HEK293 (cell line): Measurements from ENCODE around the gene UBE4B.

Experiments used
- CTCF ChIA-PET: fragments of 350-600 bp; formaldehyde crosslinking; extraction: SDS; loops from one replicate; lab custom pipeline; 2021; ENCODE audit warnings: antibody characterized with exemption; lab: Yijun Ruan, JAX
- POLR2A ChIA-PET: fragments of 300-600 bp; formaldehyde crosslinking; extraction: SDS; loops from one replicate; lab custom pipeline; 2020; ENCODE audit warnings: antibody characterized with exemption, inconsistent platforms; lab: Yijun Ruan, JAX
- H3K27ac ChIP-seq: fragments of 200-500 bp; sonication (Bioruptor generic); 2 replicates; pipeline ENCODE4 v1.5.1; 2014; ENCODE audit warnings: low read depth, low read length, control low read depth, inconsistent platforms; ENCODE audit errors: extremely low read depth
- H3K36me3 ChIP-seq, 2 experiments: fragments of 200-500 bp in 1 of 2; sonication (Bioruptor generic) in 1 of 2; 1 replicate in 1 of 2; 2 replicates in 1 of 2; pipeline ENCODE4 v1.5.1; 2014 to 2017; ENCODE audit warnings: inconsistent platforms in 2 of 2, low read length in 2 of 2; ENCODE audit not compliant: control insufficient read depth in 2 of 2, insufficient read depth in 1 of 2
- H3K4me1 ChIP-seq: fragments of 200-500 bp; sonication (Bioruptor generic); 2 replicates; pipeline ENCODE4 v1.5.1; 2014; ENCODE audit warnings: mild to moderate bottlenecking, low read length, inconsistent platforms; ENCODE audit not compliant: control insufficient read depth, insufficient read depth
- H3K4me3 ChIP-seq: 2 replicates; pipeline ENCODE4 v1.5.1; 2011; ENCODE audit warnings: low read depth, mild to moderate bottlenecking, control low read depth, low read length, moderate library complexity
- H3K9me3 ChIP-seq: fragments of 200-500 bp; sonication (Bioruptor generic); 2 replicates; pipeline ENCODE4 v1.5.1; 2014; ENCODE audit warnings: low read depth, low read length, inconsistent platforms; ENCODE audit not compliant: control insufficient read depth, insufficient read depth
- BCL11B ChIP-seq: fragments of 450-650 bp; formaldehyde crosslinking; IDR thresholded peaks from 2 replicates; pipeline ENCODE4 v1.5.1; 2016; ENCODE audit warnings: low read depth, missing biosample characterization, missing genetic modification characterization
- SALL2 ChIP-seq: fragments of 450-650 bp; formaldehyde crosslinking; IDR thresholded peaks from 2 replicates; pipeline ENCODE4 v1.5.0; 2017; ENCODE audit warnings: missing biosample characterization, mild to moderate bottlenecking, missing genetic modification characterization, borderline replicate concordance
- SCRT2 ChIP-seq: fragments of 450-650 bp; formaldehyde crosslinking; IDR thresholded peaks from 2 replicates; pipeline ENCODE4 v1.5.1; 2016; ENCODE audit warnings: missing biosample characterization, missing genetic modification characterization
- TCF7L2 ChIP-seq: IDR thresholded peaks from 2 replicates; pipeline ENCODE4 v1.6.1; 2011; ENCODE audit warnings: low read depth, mild to moderate bottlenecking, inconsistent platforms, low read length, moderate library complexity, borderline replicate concordance
- YY2 ChIP-seq: fragments of 450-650 bp; formaldehyde crosslinking; IDR thresholded peaks from 2 replicates; pipeline ENCODE4 v1.5.1; 2016; ENCODE audit warnings: missing biosample characterization, missing genetic modification characterization
- ZBTB21 ChIP-seq: fragments of 450-650 bp; formaldehyde crosslinking; IDR thresholded peaks from 2 replicates; pipeline ENCODE4 v1.5.1; 2017; ENCODE audit warnings: missing biosample characterization, missing genetic modification characterization
- ZFP3 ChIP-seq: fragments of 450-650 bp; formaldehyde crosslinking; IDR thresholded peaks from 2 replicates; pipeline ENCODE4 v1.5.1; 2016; ENCODE audit warnings: low read depth, missing biosample characterization, missing genetic modification characterization
- ZNF114 ChIP-seq: fragments of 450-650 bp; formaldehyde crosslinking; IDR thresholded peaks from 2 replicates; pipeline ENCODE4 v1.5.0; 2017; ENCODE audit warnings: missing biosample characterization, missing genetic modification characterization
- ZNF157 ChIP-seq: fragments of 450-650 bp; formaldehyde crosslinking; IDR thresholded peaks from 2 replicates; pipeline ENCODE4 v1.5.1; 2016; ENCODE audit warnings: missing biosample characterization, missing genetic modification characterization
- ZNF16 ChIP-seq: fragments of 450-650 bp; formaldehyde crosslinking; IDR thresholded peaks from 2 replicates; pipeline ENCODE4 v1.5.1; 2016; ENCODE audit warnings: low read depth, missing biosample characterization, missing genetic modification characterization
- ZNF214 ChIP-seq: fragments of 450-650 bp; formaldehyde crosslinking; IDR thresholded peaks from 2 replicates; pipeline ENCODE4 v1.5.1; 2017; ENCODE audit warnings: missing biosample characterization, mild to moderate bottlenecking, missing genetic modification characterization, borderline replicate concordance
- ZNF324 ChIP-seq: fragments of 450-650 bp; formaldehyde crosslinking; IDR thresholded peaks from 2 replicates; pipeline ENCODE4 v1.5.1; 2016; ENCODE audit warnings: missing biosample characterization, missing genetic modification characterization
- ZNF335 ChIP-seq: fragments of 450-650 bp; formaldehyde crosslinking; conservative IDR thresholded peaks from 2 replicates; pipeline ENCODE4 v1.5.1; 2016; ENCODE audit warnings: missing biosample characterization, missing genetic modification characterization
- ZNF391 ChIP-seq: fragments of 450-650 bp; formaldehyde crosslinking; IDR thresholded peaks from 2 replicates; pipeline ENCODE4 v1.5.1; 2016; ENCODE audit warnings: low read depth, missing biosample characterization, missing genetic modification characterization, borderline replicate concordance
- ZNF394 ChIP-seq: fragments of 450-650 bp; formaldehyde crosslinking; IDR thresholded peaks from 2 replicates; pipeline ENCODE4 v1.5.1; 2016; ENCODE audit warnings: missing biosample characterization, missing genetic modification characterization, mild to moderate bottlenecking, moderate library complexity, borderline replicate concordance
- ZNF549 ChIP-seq: fragments of 450-650 bp; IDR thresholded peaks from 2 replicates; pipeline ENCODE4 v1.5.1; 2018; ENCODE audit warnings: missing biosample characterization, missing genetic modification characterization, mild to moderate bottlenecking, inconsistent platforms, moderate library complexity
- ZNF558 ChIP-seq: fragments of 450-650 bp; formaldehyde crosslinking; IDR thresholded peaks from 2 replicates; pipeline ENCODE4 v1.5.1; 2016; ENCODE audit warnings: missing biosample characterization, missing genetic modification characterization
- ZNF600 ChIP-seq: fragments of 450-650 bp; formaldehyde crosslinking; IDR thresholded peaks from 2 replicates; pipeline ENCODE4 v1.5.1; 2016; ENCODE audit warnings: missing biosample characterization, missing genetic modification characterization
- ZNF654 ChIP-seq: fragments of 450-650 bp; formaldehyde crosslinking; IDR thresholded peaks from 2 replicates; pipeline ENCODE4 v1.5.1; 2016; ENCODE audit warnings: low read depth, missing biosample characterization, missing genetic modification characterization
- ZNF776 ChIP-seq: fragments of 450-650 bp; formaldehyde crosslinking; IDR thresholded peaks from 2 replicates; pipeline ENCODE4 v1.5.0; 2017; ENCODE audit warnings: missing biosample characterization, missing genetic modification characterization, borderline replicate concordance
- ZNF837 ChIP-seq: fragments of 450-650 bp; formaldehyde crosslinking; IDR thresholded peaks from 2 replicates; pipeline ENCODE4 v1.5.1; 2016; ENCODE audit warnings: missing biosample characterization, missing genetic modification characterization
- TF ChIP-seq, protein P1 (sequence below): fragments of 450-650 bp; IDR thresholded peaks from 2 replicates; pipeline ENCODE4 v1.5.1; 2018; ENCODE audit warnings: missing biosample characterization, missing genetic modification characterization
- TF ChIP-seq, protein P2 (sequence below): fragments of 450-650 bp; formaldehyde crosslinking; IDR thresholded peaks from 2 replicates; pipeline ENCODE4 v1.5.1; 2016; ENCODE audit warnings: missing biosample characterization, missing genetic modification characterization
- TF ChIP-seq, protein P3 (sequence below): fragments of 450-650 bp; formaldehyde crosslinking; IDR thresholded peaks from 2 replicates; pipeline ENCODE4 v1.5.1; 2016; ENCODE audit warnings: missing biosample characterization, missing genetic modification characterization, low read depth
- TF ChIP-seq, protein P4 (sequence below): fragments of 450-650 bp; formaldehyde crosslinking; IDR thresholded peaks from 2 replicates; pipeline ENCODE4 v1.5.0; 2017; ENCODE audit warnings: missing biosample characterization, missing genetic modification characterization, borderline replicate concordance
- TF ChIP-seq, protein P5 (sequence below): fragments of 450-650 bp; formaldehyde crosslinking; IDR thresholded peaks from 2 replicates; pipeline ENCODE4 v1.5.1; 2016; ENCODE audit warnings: missing biosample characterization, missing genetic modification characterization

Gene UBE4B

DNA sequence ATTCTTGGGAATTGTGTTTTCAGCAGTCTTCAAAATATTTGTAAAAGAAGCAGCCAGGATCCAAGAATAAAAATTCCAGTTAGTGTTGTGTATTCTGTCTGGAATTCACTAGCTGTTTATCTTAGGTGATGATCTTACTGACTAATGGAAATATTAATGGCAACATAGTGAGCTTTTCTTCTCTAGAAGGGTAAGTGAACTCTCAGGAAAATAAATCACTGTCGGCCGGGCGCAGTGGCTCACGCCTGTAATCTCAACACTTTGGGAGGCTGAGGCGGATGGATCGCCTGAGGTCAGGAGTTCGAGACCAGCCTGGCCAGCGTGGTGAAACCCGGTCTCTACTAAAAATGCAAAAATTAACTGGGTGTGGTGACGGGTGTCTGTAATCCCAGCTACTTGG is 90.2 kb downstream of the UBE4B start (continued):
- TF ChIP-seq ZNF16 (tag by site-specific recombination) (no peak), ZNF114 (tag by site-specific recombination) (no peak), ZFP3 (tag by site-specific recombination) (no peak), SCRT2 (tag by site-specific recombination) (no peak), ZNF157 (tag by site-specific recombination) (no peak), ZNF391 (tag by site-specific recombination) (no peak), ZNF394 (tag by site-specific recombination) (no peak)
- TF ChIP-seq, protein P1, sequence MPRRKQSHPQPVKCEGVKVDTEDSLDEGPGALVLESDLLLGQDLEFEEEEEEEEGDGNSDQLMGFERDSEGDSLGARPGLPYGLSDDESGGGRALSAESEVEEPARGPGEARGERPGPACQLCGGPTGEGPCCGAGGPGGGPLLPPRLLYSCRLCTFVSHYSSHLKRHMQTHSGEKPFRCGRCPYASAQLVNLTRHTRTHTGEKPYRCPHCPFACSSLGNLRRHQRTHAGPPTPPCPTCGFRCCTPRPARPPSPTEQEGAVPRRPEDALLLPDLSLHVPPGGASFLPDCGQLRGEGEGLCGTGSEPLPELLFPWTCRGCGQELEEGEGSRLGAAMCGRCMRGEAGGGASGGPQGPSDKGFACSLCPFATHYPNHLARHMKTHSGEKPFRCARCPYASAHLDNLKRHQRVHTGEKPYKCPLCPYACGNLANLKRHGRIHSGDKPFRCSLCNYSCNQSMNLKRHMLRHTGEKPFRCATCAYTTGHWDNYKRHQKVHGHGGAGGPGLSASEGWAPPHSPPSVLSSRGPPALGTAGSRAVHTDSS, result no peak
- TF ChIP-seq, protein P2, sequence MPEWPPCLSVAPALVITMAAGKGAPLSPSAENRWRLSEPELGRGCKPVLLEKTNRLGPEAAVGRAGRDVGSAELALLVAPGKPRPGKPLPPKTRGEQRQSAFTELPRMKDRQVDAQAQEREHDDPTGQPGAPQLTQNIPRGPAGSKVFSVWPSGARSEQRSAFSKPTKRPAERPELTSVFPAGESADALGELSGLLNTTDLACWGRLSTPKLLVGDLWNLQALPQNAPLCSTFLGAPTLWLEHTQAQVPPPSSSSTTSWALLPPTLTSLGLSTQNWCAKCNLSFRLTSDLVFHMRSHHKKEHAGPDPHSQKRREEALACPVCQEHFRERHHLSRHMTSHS (tag by site-specific recombination), result no peak

DNA sequence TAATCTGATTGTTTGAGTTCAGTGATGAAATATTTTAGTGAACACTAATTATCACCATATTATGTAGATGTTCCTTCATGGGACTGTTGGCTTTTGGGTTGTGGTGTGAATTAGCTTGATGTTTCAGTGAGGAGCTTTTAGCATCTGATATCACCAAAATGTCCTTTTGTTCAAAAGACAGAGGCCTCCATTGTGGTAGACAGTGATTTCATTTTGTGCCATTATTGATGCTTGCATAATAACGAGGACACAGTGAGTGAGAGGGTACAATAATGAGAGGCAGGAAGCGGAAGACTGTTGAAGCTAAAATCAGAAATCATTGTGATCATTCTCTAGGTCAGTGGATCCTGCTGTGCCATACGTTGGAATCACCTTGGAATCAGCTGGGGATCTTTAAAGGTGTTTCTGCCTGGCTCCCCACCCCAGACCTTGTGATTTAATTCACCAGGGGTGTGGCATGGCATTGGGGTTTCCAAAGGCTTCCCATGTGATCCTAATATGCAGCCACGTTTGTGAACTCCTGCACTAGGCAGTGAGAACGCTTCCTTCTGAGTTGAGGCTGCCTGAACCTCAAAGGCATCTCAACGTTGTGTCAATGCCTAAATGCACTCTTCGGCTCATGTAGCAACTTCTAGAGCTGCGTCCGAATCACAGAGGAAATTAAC is 95.5 kb downstream of the UBE4B start:
- Histone ChIP-seq H3K27ac (no peak overlapping the region), H3K36me3 (peaks cover 9 to 67% of the 10 kb centered on the region in 2 experiments; a peak in 2 of 3 replicates), H3K4me3 (no peak overlapping the region), H3K4me1 (no peaks in the 10 kb centered on the region), H3K9me3 (no peaks in the 10 kb centered on the region)
- CTCF ChIA-PET, result interaction anchor here (1.6 kb wide), 1 partner anchor 25 kb away, joined by 8 read pairs; no protein-coding TSS in a partner anchor
- TF ChIP-seq ZNF549 (tag by site-specific recombination) (no peak), ZBTB21 (tag by site-specific recombination) (no peak), SALL2 (no peak), ZNF324 (tag by site-specific recombination) (no peak), ZNF214 (tag by site-specific recombination) (no peak), BCL11B (tag by site-specific recombination) (no peak), ZNF600 (tag by site-specific recombination) (no peak)
- POLR2A ChIA-PET, result no interaction called here

DNA sequence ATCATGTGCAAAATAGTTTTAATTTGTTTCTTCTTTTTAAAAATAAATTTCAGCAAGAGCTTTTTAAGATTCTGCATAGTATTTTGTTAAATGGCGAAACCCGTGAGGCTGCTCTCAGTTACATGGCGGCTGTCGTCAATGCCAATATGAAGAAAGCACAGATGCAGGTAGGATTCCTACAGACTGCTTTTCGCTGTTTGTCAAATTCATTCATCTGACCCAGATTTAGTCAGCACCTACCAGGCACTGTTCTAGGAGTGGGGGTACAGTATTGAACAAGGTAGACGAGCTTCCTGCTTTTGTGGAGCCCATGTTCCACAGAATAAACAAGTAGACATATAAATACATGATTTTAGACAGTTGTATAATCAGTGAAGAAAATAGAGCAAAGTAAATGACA is 99.6 kb downstream of the UBE4B start:
- Histone ChIP-seq H3K36me3 (peaks cover 25 to 87% of the 10 kb centered on the region in 2 experiments; a peak in 2 of 3 replicates), H3K4me3 (no peak overlapping the region), H3K27ac (no peak overlapping the region), H3K9me3 (no peaks in the 10 kb centered on the region), H3K4me1 (no peaks in the 10 kb centered on the region)
- POLR2A ChIA-PET, result no interaction called here
- CTCF ChIA-PET, result interaction anchor here (0.5 to 1.2 kb wide), 2 partner anchors 183 to 390 kb away, joined by 3 read pairs; no protein-coding TSS in a partner anchor
- TF ChIP-seq, protein P3, sequence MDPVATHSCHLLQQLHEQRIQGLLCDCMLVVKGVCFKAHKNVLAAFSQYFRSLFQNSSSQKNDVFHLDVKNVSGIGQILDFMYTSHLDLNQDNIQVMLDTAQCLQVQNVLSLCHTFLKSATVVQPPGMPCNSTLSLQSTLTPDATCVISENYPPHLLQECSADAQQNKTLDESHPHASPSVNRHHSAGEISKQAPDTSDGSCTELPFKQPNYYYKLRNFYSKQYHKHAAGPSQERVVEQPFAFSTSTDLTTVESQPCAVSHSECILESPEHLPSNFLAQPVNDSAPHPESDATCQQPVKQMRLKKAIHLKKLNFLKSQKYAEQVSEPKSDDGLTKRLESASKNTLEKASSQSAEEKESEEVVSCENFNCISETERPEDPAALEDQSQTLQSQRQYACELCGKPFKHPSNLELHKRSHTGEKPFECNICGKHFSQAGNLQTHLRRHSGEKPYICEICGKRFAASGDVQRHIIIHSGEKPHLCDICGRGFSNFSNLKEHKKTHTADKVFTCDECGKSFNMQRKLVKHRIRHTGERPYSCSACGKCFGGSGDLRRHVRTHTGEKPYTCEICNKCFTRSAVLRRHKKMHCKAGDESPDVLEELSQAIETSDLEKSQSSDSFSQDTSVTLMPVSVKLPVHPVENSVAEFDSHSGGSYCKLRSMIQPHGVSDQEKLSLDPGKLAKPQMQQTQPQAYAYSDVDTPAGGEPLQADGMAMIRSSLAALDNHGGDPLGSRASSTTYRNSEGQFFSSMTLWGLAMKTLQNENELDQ, result no peak
- no peak for TF ChIP-seq ZNF654 (tag by site-specific recombination)
- TF ChIP-seq YY2, result no peak
- no peak for TF ChIP-seq ZNF837
- no peak for TF ChIP-seq TCF7L2
- no peak for TF ChIP-seq ZNF558
- TF ChIP-seq ZNF776 (tag by site-specific recombination), result no peak
- TF ChIP-seq, protein P4, sequence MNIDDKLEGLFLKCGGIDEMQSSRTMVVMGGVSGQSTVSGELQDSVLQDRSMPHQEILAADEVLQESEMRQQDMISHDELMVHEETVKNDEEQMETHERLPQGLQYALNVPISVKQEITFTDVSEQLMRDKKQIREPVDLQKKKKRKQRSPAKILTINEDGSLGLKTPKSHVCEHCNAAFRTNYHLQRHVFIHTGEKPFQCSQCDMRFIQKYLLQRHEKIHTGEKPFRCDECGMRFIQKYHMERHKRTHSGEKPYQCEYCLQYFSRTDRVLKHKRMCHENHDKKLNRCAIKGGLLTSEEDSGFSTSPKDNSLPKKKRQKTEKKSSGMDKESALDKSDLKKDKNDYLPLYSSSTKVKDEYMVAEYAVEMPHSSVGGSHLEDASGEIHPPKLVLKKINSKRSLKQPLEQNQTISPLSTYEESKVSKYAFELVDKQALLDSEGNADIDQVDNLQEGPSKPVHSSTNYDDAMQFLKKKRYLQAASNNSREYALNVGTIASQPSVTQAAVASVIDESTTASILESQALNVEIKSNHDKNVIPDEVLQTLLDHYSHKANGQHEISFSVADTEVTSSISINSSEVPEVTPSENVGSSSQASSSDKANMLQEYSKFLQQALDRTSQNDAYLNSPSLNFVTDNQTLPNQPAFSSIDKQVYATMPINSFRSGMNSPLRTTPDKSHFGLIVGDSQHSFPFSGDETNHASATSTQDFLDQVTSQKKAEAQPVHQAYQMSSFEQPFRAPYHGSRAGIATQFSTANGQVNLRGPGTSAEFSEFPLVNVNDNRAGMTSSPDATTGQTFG (tag by site-specific recombination), result no peak
- TF ChIP-seq, protein P5, sequence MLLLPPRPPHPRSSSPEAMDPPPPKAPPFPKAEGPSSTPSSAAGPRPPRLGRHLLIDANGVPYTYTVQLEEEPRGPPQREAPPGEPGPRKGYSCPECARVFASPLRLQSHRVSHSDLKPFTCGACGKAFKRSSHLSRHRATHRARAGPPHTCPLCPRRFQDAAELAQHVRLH (tag by site-specific recombination), result no peak
- TF ChIP-seq ZNF335 (tag by site-specific recombination), result no peak
